Activated naive CD8-positive, alpha-beta T cell treated with anti-CD3 and anti-CD28 coated beads, Interleukin-2, amount 50 U/mL, for 24 hours (primary cell): ENCODE results near the gene CLMN.

Source experiments
- ATAC-seq: fragments of 150-1000 bp; cut with Tn5 transposase; one replicate; pipeline ENCODE4 v1.10.0; 2021
- DNase-seq: peaks from one replicate; pipeline ENCODE4 v3.0.0; 2021
- H3K27ac Mint-ChIP-seq: one replicate; pipeline ENCODE4 v1.8.0; 2021; ENCODE audit warnings: mild to moderate bottlenecking, mixed read lengths
- H3K27me3 Mint-ChIP-seq: one replicate; pipeline ENCODE4 v1.8.0; 2021; ENCODE audit warnings: mixed read lengths
- H3K36me3 Mint-ChIP-seq: one replicate; pipeline ENCODE4 v1.8.0; 2021; ENCODE audit warnings: low read depth, mixed read lengths
- H3K4me1 Mint-ChIP-seq: one replicate; pipeline ENCODE4 v1.8.0; 2021; ENCODE audit warnings: mixed read lengths
- H3K4me3 Mint-ChIP-seq: one replicate; pipeline ENCODE4 v1.8.0; 2021; ENCODE audit warnings: mild to moderate bottlenecking, moderate library complexity, mixed read lengths
- H3K9me3 Mint-ChIP-seq: one replicate; pipeline ENCODE4 v1.8.0; 2021; ENCODE audit warnings: mixed read lengths

CLMN gene, protein sequence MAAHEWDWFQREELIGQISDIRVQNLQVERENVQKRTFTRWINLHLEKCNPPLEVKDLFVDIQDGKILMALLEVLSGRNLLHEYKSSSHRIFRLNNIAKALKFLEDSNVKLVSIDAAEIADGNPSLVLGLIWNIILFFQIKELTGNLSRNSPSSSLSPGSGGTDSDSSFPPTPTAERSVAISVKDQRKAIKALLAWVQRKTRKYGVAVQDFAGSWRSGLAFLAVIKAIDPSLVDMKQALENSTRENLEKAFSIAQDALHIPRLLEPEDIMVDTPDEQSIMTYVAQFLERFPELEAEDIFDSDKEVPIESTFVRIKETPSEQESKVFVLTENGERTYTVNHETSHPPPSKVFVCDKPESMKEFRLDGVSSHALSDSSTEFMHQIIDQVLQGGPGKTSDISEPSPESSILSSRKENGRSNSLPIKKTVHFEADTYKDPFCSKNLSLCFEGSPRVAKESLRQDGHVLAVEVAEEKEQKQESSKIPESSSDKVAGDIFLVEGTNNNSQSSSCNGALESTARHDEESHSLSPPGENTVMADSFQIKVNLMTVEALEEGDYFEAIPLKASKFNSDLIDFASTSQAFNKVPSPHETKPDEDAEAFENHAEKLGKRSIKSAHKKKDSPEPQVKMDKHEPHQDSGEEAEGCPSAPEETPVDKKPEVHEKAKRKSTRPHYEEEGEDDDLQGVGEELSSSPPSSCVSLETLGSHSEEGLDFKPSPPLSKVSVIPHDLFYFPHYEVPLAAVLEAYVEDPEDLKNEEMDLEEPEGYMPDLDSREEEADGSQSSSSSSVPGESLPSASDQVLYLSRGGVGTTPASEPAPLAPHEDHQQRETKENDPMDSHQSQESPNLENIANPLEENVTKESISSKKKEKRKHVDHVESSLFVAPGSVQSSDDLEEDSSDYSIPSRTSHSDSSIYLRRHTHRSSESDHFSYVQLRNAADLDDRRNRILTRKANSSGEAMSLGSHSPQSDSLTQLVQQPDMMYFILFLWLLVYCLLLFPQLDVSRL

DNA sequence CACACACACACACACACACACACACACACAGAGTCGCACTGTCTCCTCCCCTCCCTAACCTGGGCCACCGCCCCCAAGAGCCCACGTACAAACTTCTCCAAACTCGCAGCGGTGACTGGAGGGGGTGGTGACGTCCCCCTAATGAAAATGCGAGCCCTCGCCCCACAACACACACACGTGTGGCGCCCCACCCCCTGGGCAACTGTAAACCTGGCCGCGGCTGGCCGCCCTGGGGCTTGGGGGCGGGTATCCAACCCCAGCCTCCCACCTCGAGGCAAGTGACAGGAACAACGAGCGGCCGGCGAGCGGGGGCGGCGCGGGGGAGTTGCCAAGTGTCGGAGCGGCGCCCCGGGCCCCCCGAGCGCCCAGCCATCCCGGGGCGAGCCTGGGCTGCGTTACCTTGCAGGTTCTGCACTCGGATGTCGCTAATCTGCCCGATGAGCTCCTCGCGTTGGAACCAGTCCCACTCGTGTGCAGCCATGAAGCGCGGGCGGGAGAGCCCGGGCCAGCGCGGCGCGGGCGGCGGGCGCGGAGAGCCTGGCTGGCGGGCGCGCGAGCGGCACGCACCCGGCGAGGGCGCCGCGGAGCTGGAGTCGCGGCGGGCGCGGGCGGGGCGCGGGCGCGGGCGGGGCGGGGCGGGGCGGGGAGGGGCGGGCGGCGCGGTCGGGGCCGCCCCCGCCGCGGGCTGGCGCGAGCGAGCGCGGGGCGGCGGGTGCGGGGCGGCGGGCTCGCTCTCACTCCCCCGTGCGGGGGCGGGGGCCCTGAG is at the start of gene CLMN:
Gene CLMN, minus strand, starts transcription at position 597 of the 766 bp plus-strand sequence. Its CDS starts 116 bp downstream, at position 481.
- Mint-ChIP-seq H3K9me3 (no peaks in the 10 kb centered on the region), H3K27ac (no peak within 1 kb of the TSS), H3K4me1 (peaks cover 15% of the 10 kb centered on the region), H3K36me3 (no peaks in the 10 kb centered on the region), H3K4me3 (peak within 1 kb of the TSS; percentile 55), H3K27me3 (peaks cover 40% of the 10 kb centered on the region)
- peak; percentile 31 for ATAC-seq
- peak; percentile 26 for DNase-seq

DNA sequence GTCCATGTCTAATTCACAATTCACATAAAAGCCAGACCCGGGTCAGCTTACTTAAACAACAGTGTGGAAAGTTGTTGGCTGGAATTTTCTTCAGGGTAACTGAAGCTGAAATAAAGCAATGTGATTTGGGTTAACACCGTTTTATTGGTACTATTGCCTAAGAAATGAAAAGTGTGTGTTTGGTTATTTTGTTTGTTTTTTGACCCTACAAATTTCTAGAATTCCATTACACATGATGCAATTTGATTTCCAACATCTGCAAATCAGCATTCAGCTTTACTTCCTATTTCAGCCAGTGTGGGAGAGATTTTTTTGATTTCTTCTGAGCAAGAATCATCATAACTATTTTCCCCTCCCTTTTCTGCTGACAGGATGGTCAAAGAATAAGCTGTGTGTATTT is 45.7 kb upstream of the CLMN start:
- Mint-ChIP-seq H3K27me3 (peaks cover 32% of the 10 kb centered on the region), H3K36me3 (no peaks in the 10 kb centered on the region), H3K27ac (no peak overlapping the region), H3K4me3 (no peak overlapping the region), H3K9me3 (no peaks in the 10 kb centered on the region), H3K4me1 (no peaks in the 10 kb centered on the region)
- DNase-seq (no peak), ATAC-seq (no peak)

DNA sequence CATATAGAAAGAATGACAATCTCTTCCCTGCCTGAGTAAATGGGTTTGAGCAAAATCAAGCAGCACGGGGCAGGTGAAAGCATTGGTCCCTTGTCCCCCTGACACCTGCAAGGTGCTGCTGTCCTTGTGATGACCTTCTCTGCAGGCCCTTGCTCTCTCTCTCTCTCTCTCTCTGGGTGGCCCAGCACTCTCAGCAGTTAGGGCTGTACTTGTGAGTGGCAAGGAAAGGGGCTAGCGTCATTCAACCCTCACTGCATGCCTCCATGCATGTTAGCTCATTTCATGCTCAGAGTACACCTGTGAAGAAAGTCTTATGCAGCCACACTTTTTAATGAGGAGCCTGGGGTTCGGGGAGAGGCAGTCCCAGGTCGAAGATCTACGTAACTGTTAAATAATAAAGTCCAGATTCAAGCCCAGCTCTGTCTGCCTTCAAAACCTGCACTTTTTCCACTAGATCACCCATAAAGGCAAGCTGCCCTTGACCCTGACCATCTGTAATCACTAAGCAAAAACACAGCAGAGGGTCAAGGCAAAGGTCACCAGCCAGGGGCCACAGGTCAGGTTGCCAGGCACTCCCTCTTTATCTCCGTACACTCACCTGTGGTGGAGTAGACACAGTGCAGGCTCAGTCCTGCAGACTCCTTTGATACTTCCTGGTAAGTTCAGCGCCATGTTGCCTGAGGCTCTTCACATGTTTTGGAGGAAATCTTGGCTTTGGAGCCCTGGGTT is 44.9 kb upstream of the CLMN start:
- Mint-ChIP-seq H3K4me1 (no peaks in the 10 kb centered on the region), H3K4me3 (no peak overlapping the region), H3K27me3 (peaks cover 30% of the 10 kb centered on the region), H3K9me3 (no peaks in the 10 kb centered on the region), H3K36me3 (no peaks in the 10 kb centered on the region), H3K27ac (no peak overlapping the region)
- no peak for DNase-seq
- ATAC-seq = no peak

DNA sequence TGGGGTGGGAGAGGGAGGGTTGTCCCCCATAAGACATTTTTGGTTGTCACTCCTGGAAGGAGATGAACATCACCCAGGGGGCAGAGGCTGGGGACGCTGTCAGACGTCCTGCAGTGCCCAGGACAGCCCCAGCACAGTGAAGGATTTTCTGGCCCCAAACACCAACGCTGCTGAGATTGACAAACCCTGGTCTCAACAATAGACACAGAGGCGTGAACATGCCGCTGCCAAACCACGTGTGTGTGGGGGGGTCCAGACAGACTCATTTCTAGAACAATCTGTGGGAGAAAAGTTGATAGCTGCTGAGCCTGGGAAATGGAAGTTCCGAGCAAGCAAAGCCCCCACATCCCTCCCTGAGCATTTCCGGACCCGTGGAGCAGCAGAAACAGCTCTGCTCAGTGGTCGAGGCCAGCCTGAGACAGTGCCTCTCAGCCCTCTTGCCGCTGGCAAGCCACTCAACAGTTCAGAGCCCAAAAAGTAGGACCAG is 43.8 kb upstream of the CLMN start:
- H3K4me3 Mint-ChIP-seq = no peak overlapping the region
- peaks cover 30% of the 10 kb centered on the region for H3K27me3 Mint-ChIP-seq
- no peak overlapping the region for H3K27ac Mint-ChIP-seq
- H3K9me3 Mint-ChIP-seq = no peaks in the 10 kb centered on the region
- no peak for ATAC-seq
- no peaks in the 10 kb centered on the region for H3K4me1 Mint-ChIP-seq
- no peak for DNase-seq
- no peaks in the 10 kb centered on the region for H3K36me3 Mint-ChIP-seq

DNA sequence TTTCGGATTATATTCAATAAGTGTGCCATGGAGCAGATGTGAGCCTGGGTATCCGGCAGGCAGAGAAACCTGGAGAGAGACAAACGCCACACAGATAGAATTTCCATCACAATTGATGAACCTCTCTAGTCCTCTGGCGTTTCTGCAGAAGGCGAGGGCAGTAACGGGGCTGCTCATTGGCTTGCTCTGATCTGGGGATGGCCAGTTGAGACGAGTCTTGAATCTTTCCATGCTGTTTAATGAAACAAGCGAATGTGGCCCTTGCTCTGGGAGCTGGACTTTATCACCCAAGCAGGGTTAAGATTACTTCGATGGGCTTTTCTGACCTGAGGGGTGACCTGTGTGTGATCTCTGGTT is 42.4 kb upstream of the CLMN start:
- H3K4me3 Mint-ChIP-seq = no peak overlapping the region
- peaks cover 30% of the 10 kb centered on the region for H3K27me3 Mint-ChIP-seq
- no peaks in the 10 kb centered on the region for H3K36me3 Mint-ChIP-seq
- H3K27ac Mint-ChIP-seq = no peak overlapping the region
- DNase-seq (no peak), ATAC-seq (no peak)
- H3K4me1 Mint-ChIP-seq = no peaks in the 10 kb centered on the region
- no peaks in the 10 kb centered on the region for H3K9me3 Mint-ChIP-seq

DNA sequence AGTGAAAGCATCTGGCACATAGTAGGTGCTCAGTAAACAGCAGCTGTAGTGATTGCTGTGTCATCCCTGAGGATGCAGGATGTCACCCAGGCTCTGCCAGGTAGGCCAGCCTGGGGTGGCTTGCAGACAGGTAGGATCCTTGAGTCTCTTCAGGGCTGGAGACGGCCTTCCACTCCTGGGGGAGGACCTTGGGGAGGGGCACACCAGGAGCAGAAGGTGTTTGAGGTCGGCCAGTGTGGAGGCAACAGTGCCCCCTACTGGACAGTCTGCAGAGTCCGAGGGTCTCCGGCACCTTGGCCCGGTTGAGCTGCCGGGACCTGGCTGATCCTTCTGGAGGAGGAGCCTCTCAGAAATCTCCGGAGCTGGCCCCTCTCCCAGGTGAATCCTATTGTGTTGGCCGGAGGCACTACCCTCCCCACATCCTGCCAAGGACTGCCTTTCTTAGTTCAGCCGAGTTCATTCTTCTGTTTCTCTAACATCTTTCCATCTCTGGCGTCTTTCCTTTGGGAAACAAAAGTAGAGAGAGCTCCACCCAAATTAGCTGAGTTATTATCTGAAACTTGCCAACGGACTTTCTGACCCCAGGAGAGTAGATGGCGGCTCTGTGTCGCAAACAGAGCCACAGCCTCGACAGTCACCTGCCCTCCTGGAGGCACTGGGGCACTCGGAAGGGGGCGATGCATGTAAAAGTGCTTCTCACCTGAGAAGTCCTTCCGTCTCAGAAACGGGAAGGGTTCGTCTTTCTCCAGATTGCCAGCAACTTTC is 41.8 kb upstream of the CLMN start:
- peak; percentile 68 for ATAC-seq
- peaks cover 30% of the 10 kb centered on the region for H3K27me3 Mint-ChIP-seq
- DNase-seq = peak; percentile 55
- H3K4me3 Mint-ChIP-seq = no peak overlapping the region
- H3K36me3 Mint-ChIP-seq = no peaks in the 10 kb centered on the region
- no peaks in the 10 kb centered on the region for H3K4me1 Mint-ChIP-seq
- no peaks in the 10 kb centered on the region for H3K9me3 Mint-ChIP-seq
- H3K27ac Mint-ChIP-seq = no peak overlapping the region

DNA sequence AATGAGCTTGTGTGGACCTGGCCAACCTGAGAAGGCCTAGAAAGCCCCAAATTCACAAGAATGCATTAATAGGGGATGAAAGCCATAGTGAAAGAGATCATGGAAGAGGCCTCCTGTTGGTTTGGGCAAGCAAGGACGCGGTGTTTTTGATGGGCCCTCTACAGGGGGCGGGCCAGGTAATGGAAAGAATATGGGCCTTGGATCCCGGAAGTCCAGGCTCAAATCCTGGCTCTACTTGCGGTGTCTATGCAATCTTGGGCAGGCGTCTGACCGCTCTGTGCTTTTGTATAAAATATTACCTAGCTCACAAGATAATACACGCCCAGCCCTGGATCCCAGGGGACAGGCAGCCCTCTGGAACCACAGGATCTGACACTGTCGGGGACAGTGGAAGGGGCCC is 41.1 kb upstream of the CLMN start:
- no peak for DNase-seq
- peaks cover 30% of the 10 kb centered on the region for H3K27me3 Mint-ChIP-seq
- no peaks in the 10 kb centered on the region for H3K4me1 Mint-ChIP-seq
- no peaks in the 10 kb centered on the region for H3K9me3 Mint-ChIP-seq
- H3K36me3 Mint-ChIP-seq = no peaks in the 10 kb centered on the region
- no peak overlapping the region for H3K27ac Mint-ChIP-seq
- no peak for ATAC-seq
- H3K4me3 Mint-ChIP-seq = no peak overlapping the region

DNA sequence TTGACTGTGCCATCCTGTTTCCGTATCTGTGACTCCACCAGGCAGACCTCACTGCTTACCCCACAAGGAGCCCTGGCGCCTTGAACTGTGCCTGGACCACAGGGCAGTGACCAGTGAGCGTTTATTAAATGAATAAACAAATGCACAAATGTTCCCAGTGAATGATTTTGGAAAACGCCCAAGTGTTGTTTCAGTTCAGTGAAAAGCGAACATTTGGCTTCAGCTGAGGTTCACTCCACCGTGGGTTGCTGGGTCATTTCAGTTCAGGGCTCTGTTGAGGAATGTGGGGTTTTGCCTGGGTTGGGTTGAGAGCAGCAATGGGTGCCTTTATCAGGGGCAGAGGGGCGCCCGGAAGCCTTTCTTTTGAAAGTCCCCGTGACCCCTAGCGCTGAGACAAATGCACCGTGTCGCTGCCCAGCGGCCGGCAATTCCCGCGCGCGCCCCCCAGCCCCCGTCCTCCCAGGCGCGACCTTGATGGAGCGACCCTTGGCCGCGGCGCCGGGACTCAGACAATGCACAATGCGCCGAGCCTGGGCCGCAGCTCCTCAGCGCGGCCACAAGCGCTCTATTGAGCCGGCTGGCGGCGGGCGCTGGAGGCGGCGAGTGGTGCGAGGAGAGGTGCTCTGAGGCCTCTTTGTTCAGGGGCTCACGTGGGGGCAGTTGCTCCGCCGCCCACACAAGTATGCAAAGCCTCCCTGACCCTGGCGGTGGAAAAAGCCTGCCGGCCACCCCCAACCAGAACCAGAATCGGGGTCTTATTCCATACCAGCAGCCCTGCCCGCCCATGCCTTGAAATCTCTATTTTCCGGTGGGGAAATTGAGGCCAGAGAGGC is 40.5 kb upstream of the CLMN start:
- no peak for ATAC-seq
- Mint-ChIP-seq H3K4me3 (no peak overlapping the region), H3K9me3 (no peaks in the 10 kb centered on the region), H3K27me3 (peaks cover 30% of the 10 kb centered on the region), H3K27ac (no peak overlapping the region), H3K4me1 (no peaks in the 10 kb centered on the region), H3K36me3 (no peaks in the 10 kb centered on the region)
- DNase-seq = no peak

DNA sequence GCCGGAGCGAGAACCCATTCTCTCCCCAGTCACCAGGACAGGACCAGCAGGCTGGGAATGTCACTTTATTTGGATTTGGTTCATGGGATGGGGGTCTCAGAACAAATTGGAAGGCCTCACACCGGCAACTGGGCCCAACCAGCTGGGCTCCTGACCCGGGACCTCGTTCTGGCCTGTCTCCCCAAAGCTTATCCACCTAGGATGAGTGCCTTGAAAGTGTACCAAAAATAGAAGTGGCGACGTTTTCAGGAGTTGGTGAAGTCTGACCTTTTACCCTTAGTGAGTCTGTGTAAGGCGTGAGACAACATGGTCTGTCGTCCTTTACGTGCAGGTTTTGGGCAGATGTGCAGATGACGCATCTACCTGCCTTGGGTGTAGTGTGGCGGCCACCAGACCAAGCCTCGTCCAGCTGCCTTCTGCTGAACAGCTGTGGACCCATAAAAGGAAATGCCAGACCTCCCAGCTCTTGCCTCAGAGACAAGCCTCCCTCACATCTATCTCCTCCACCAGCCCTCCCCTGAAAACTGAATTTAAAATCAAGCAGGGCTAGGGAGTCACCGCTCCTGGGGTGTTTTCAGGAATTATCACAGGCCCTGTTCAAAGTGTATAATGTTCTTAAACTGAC is 36.6 kb upstream of the CLMN start:
- Mint-ChIP-seq H3K27ac (no peak overlapping the region), H3K4me3 (no peak overlapping the region), H3K27me3 (peaks cover 12% of the 10 kb centered on the region), H3K36me3 (peaks cover 2% of the 10 kb centered on the region), H3K4me1 (no peaks in the 10 kb centered on the region), H3K9me3 (peaks cover 10% of the 10 kb centered on the region)
- ATAC-seq (no peak), DNase-seq (no peak)

DNA sequence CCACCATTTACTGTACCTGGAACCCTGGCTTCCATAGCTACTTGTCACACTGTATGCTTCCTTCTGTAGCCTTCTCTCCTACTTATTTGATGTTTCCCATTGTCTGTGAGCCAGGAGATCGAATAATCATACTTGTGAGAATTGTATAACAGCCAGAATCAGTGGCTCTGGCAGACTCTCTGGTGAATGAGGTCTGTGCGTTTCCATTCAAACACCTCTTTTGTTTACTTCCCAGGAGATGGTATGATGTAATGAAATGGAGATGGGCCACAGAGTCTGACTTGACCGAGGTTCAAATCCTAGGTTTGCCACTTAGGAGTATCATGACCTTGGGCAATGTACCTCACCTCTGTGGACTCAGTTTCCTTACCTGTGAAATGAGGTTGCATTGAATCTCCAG is 35.7 kb upstream of the CLMN start:
- Mint-ChIP-seq H3K36me3 (peaks cover 2% of the 10 kb centered on the region), H3K27me3 (peaks cover 8% of the 10 kb centered on the region), H3K27ac (no peak overlapping the region), H3K9me3 (peaks cover 10% of the 10 kb centered on the region), H3K4me1 (no peaks in the 10 kb centered on the region), H3K4me3 (no peak overlapping the region)
- no peak for DNase-seq
- no peak for ATAC-seq

DNA sequence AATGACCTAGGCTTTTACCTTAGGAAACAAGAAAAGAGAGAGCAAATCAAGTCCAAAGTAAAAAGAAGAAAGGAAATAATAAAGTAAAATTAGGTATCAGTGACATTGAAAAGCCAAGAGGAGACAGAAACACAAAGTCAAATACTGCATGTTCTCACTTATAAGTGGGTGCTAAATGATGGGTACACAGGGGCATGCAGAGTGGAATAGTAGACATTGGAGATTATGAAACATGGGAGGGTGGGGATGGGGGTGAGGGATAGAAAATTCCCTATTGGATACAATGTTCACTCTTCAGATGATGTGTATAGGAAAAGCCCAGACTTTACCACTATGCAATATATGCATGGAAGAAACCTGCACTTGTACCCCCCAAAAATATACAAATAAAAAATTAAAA is 35.1 kb upstream of the CLMN start:
- DNase-seq (no peak), ATAC-seq (no peak)
- H3K4me3 Mint-ChIP-seq = no peak overlapping the region
- H3K4me1 Mint-ChIP-seq = no peaks in the 10 kb centered on the region
- H3K9me3 Mint-ChIP-seq = peaks cover 10% of the 10 kb centered on the region
- no peak overlapping the region for H3K27ac Mint-ChIP-seq
- peaks cover 2% of the 10 kb centered on the region for H3K36me3 Mint-ChIP-seq
- peaks cover 10% of the 10 kb centered on the region for H3K27me3 Mint-ChIP-seq

DNA sequence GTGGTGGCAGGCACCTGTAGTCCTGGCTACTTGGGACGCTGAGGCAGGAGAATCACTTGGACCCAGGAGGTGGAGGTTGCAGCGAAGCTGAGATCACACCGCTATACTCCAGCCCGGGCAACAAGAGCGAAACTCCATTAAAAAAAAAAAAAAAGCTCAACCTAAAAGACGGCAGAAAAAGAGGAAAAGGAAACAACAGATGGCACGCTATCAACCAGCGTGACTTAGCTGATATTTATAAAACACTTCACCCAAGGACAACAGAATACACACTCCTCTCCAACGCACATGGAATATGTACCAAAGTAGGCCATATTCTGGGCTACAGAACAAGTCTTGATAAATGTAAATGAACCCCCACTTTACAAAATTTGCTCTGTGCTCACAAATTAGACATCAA is 34.0 kb upstream of the CLMN start:
- no peaks in the 10 kb centered on the region for H3K4me1 Mint-ChIP-seq
- DNase-seq (no peak), ATAC-seq (no peak)
- H3K36me3 Mint-ChIP-seq = peaks cover 2% of the 10 kb centered on the region
- no peak overlapping the region for H3K4me3 Mint-ChIP-seq
- H3K9me3 Mint-ChIP-seq = peaks cover 10% of the 10 kb centered on the region
- H3K27ac Mint-ChIP-seq = no peak overlapping the region
- H3K27me3 Mint-ChIP-seq = peaks cover 10% of the 10 kb centered on the region
